Measurements from ENCODE around the gene WRAP73.

WRAP73 gene

DNA sequence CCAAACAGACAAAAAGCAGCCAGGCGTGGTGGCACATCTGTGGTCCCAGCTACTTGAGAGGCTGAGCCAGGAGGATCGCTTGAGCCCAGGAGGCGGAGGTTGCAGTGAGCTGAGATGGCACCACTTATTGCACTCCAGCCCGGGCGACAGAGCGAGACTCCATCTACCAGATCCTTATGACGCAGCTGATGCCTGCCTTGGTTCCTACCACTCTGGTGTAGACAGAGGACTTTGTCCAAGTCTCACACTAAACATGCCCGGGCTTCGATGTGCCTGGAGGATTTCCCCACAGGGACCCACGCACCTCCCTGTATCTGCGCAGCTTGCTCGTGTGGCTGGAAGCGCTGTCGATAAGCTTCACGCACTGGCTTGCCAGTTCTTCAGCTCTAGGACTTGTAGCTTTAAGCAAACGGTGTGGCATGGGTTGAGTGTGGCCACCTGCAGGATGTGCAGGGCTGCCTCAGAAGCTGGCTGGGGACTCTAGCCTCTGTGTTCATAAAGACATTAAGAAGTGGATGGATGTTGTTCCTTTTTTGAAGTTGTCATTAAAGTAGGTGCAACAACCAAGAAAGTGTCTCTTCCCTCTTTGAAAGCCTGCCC lies 20.2 kb downstream of the WRAP73 start:
- no peaks in the 10 kb centered on the region for H3K9me3 ChIP-seq
- peaks cover 61 to 77% (median 71%) of the 10 kb centered on the region in 3 donors for H3K36me3 ChIP-seq
- DNase-seq, result no peak
- H3K4me1 ChIP-seq, result peaks cover 0 to 10% (median 8%) of the 10 kb centered on the region in 4 donors
- intact Hi-C loops (cut with DNase I; ENCODE audit: low total_unique reads), result no loop called here
- no peak overlapping the region for H3K27ac ChIP-seq
- no peaks in the 10 kb centered on the region for H3K27me3 ChIP-seq
- TF ChIP-seq, protein P1, sequence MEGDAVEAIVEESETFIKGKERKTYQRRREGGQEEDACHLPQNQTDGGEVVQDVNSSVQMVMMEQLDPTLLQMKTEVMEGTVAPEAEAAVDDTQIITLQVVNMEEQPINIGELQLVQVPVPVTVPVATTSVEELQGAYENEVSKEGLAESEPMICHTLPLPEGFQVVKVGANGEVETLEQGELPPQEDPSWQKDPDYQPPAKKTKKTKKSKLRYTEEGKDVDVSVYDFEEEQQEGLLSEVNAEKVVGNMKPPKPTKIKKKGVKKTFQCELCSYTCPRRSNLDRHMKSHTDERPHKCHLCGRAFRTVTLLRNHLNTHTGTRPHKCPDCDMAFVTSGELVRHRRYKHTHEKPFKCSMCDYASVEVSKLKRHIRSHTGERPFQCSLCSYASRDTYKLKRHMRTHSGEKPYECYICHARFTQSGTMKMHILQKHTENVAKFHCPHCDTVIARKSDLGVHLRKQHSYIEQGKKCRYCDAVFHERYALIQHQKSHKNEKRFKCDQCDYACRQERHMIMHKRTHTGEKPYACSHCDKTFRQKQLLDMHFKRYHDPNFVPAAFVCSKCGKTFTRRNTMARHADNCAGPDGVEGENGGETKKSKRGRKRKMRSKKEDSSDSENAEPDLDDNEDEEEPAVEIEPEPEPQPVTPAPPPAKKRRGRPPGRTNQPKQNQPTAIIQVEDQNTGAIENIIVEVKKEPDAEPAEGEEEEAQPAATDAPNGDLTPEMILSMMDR (IDR thresholded peaks at IDR 0.05), result no peak
- no peak overlapping the region for H3K4me3 ChIP-seq

DNA sequence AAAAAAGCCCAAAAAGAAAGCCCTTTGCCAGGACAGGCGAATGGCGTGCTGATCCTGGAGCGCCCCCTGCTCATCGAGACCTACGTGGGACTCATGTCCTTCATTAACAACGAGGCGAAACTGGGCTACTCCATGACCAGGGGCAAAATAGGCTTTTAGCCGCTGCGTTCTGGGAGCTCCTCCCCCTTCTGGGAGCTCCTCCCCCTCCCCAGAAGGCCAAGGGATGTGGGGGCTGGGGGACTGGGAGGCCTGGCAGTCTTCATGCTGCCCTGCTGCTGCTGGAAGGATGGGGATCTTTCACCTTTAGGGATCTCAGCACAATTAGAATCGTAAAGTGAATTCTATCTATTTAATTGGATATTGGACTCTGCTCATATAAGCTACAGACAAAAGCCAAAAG lies 21.5 kb downstream of the WRAP73 start:
- Histone ChIP-seq H3K4me1 (peaks cover 0 to 20% (median 15%) of the 10 kb centered on the region in 4 donors), H3K27ac (no peak overlapping the region), H3K27me3 (no peaks in the 10 kb centered on the region), H3K9me3 (no peaks in the 10 kb centered on the region), H3K4me3 (no peak overlapping the region), H3K36me3 (peaks cover 51 to 65% (median 59%) of the 10 kb centered on the region in 3 donors)
- no peak for DNase-seq
- TF ChIP-seq, protein P1 (IDR thresholded peaks at IDR 0.05), result no peak
- intact Hi-C loops (cut with DNase I; ENCODE audit: low total_unique reads), result no loop called here

DNA sequence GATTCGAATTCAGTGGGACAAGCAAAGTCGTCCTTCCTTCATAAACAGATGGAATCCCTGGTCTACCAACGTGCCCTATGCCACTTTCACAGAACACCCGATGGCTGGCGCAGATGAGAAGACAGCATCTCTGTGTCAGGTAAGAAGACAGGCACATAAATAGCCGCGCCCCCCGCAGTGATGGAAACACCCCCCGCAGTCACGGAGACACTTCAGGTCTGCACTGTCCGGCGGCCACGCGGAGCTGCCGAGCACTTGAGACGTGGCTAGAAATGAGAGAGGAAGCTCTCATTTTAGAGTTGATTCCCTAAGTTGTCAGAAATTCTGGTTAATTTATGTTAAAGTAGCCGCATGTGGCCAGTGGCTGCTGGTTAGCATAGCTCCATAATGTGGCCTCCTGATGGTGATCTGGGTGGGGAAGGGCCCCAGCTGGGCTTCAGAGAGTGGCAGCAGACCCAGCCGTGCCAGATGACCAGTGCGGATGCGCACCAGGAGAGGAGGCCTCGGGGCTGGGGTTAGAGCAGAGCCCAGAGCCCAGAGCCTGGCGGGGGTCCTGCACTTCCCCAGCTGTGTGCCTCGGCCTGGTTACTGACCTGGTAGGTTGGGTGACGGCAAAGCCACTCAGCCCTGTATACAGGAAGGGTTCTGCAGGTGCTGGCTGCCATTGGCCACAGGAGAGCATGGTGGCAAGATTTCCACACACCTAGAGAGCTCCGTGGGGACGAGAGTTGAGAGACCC lies 22.2 kb downstream of the WRAP73 start:
- intact Hi-C loops (cut with DNase I; ENCODE audit: low total_unique reads), result no loop called here
- H3K27me3 ChIP-seq, result no peaks in the 10 kb centered on the region
- no peaks in the 10 kb centered on the region for H3K9me3 ChIP-seq
- TF ChIP-seq, protein P1 (IDR thresholded peaks at IDR 0.05), result no peak
- peaks cover 50 to 57% (median 52%) of the 10 kb centered on the region in 3 donors for H3K36me3 ChIP-seq
- DNase-seq, result no peak
- H3K27ac ChIP-seq, result no peak overlapping the region
- H3K4me1 ChIP-seq, result peaks cover 0 to 28% (median 21%) of the 10 kb centered on the region in 4 donors
- no peak overlapping the region for H3K4me3 ChIP-seq

DNA sequence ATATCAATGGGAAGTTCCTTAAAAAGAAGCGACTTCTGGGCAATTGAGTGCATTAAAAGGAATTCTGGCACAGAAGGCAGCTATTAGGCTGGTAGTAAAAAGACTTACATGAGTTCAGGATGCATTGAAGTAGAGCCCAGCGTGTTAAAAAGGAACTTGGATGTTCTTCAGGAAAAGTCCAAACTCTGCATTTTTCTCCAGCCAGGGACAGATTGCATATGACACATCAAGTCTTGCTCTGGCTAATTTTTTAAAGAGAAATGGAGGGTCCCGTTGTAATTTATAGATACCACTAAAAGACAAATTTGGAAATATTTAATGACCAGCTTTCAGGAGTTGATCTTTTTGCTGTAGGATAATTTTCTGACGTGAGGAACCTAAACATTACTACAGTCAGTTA lies 23.9 kb downstream of the WRAP73 start:
- H3K4me3 ChIP-seq, result peak overlapping the region in 1 of 2 donors; percentile 97
- peak overlapping the region; percentile 78 to 90 for H3K27ac ChIP-seq
- no peaks in the 10 kb centered on the region for H3K27me3 ChIP-seq
- no peaks in the 10 kb centered on the region for H3K9me3 ChIP-seq
- peaks cover 0 to 31% (median 21%) of the 10 kb centered on the region in 4 donors for H3K4me1 ChIP-seq
- DNase-seq, result no peak
- H3K36me3 ChIP-seq, result peaks cover 34 to 40% (median 35%) of the 10 kb centered on the region in 3 donors
- TF ChIP-seq, protein P1 (IDR thresholded peaks at IDR 0.05), result no peak
- intact Hi-C loops (cut with DNase I; ENCODE audit: low total_unique reads), result no loop called here

DNA sequence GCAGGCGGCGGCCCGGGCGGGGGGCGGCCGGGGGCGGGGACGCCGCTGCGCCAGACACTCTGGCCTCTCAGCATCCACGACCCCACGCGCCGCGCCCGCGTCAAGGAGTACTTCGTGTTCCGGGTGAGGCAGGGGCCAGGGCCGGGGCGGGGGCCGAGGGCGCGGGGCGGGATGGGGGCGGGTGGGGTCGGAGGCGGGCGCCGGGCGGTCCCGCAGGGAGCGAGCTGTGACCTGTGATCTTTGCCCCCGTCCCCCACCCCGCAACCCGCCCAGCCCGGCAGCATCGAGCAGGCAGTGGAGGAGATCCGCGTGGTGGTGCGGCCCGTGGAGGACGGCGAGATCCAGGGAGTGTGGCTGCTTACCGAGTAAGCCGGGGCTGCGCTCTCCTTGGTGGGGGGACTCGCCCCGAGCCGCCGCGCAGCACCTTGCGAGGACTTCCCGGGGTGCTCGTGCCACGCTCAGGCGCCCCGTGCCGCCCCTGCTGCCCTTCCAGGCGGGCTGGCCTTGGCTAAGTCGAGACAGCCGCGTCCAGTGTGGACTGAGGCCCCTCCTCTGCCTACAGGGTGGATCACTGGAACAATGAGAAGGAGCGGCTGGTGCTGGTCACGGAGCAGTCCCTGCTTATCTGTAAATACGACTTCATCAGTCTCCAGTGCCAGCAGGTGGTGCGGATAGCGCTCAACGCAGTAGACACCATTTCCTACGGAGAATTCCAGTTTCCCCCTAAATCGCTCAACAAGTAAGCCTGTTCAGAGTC lies 24.6 kb downstream of the WRAP73 start:
- peaks cover 0 to 35% (median 21%) of the 10 kb centered on the region in 4 donors for H3K4me1 ChIP-seq
- H3K4me3 ChIP-seq, result peak overlapping the region; percentile 72 to 97
- TF ChIP-seq, protein P1 (IDR thresholded peaks at IDR 0.05), result no peak
- H3K9me3 ChIP-seq, result no peaks in the 10 kb centered on the region
- intact Hi-C loops (cut with DNase I; ENCODE audit: low total_unique reads), result no loop called here
- DNase-seq, result no peak
- peaks cover 28 to 33% (median 30%) of the 10 kb centered on the region in 3 donors for H3K36me3 ChIP-seq
- peak overlapping the region; percentile 78 to 90 for H3K27ac ChIP-seq
- H3K27me3 ChIP-seq, result no peaks in the 10 kb centered on the region
